GM18508 (cell line): Measurements from ENCODE around the gene CAVIN2.
"Not testable (repeated sequence)": the region's sequence is repeated elsewhere in the genome, so short reads cannot be mapped to it uniquely, and the experiment has no call there.

Source experiments
- ATAC-seq: cut with Tn5 transposase; IDR thresholded peaks from one replicate; pipeline ENCODE4 v1.9.1; 2021; ENCODE audit warnings: moderate number of reproducible peaks; ENCODE audit not compliant: insufficient read depth, unreplicated experiment

The CAVIN2 gene

GRCh38 chr2:191803007-191803406, 43.9 kb downstream of the CAVIN2 start:
- no peak for ATAC-seq

GRCh38 chr2:191802180-191802579, 44.7 kb downstream of the CAVIN2 start:
- no peak for ATAC-seq

GRCh38 chr2:191800874-191801273, 46.0 kb downstream of the CAVIN2 start:
- ATAC-seq = no peak

DNA sequence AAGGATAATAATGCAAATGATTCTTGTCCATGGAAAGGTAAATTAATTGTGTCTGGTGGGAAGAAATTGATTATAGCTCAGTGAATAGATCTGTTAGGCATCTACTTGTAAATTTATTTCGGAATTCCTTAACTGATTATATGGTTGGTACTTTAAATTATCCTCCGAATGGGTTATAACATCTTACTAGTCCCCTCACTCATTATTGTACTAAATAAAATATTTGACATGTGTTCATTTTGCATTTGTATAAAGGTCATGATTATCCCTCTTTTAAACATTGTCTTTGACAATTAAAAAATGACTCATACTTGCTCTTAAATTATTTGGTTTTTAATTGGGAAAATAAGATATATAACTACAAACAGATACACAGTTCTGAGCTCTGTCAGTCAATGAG, 47.4 kb downstream of the CAVIN2 start:
- no peak for ATAC-seq

DNA sequence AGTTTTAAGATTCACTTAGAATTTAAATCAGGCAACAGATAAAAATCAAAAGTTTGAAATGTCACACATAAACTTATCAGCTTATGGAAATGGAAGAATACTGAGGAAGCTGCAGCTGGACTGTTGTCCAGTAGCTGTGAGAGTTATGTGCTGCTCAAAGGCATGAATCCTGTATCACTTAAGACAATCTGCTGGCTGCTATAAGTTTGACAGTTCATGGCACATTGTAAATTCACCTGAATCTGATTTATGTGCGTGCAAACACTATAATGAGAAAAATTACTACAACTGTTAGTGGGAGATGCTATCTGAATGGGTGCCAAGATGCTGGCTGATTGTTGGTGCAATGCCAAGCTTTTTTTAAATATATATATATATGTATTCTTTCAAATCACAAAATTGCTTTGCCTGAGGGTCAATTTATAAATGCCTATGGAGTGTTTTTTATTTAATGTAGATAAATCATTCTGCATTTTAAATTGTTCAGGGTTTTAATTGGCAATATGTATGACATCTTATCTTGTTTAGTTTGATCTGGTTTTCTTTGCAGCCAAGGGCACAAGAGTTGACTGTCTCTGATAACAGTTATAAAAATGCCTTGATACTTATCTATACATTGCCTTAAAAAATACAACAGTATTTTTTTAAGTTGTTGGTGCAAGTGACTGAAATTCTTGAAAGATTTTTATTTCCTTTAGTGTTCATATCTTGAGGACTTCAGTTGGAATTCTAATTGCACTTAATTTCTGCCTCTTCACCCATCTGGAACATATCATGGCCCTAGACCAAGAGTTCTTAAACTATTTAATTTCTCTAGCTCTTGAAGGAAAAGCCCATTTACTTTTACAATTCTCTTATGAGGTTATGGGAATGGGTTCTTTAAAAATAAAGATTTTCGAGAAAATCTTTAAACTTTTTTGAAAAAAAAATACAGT, 48.7 kb downstream of the CAVIN2 start:
- ATAC-seq = no peak

GRCh38 chr2:191797500-191797899, 49.4 kb downstream of the CAVIN2 start:
- no peak for ATAC-seq

GRCh38 chr2:191795715-191796114, 51.2 kb downstream of the CAVIN2 start:
- ATAC-seq = no peak

DNA sequence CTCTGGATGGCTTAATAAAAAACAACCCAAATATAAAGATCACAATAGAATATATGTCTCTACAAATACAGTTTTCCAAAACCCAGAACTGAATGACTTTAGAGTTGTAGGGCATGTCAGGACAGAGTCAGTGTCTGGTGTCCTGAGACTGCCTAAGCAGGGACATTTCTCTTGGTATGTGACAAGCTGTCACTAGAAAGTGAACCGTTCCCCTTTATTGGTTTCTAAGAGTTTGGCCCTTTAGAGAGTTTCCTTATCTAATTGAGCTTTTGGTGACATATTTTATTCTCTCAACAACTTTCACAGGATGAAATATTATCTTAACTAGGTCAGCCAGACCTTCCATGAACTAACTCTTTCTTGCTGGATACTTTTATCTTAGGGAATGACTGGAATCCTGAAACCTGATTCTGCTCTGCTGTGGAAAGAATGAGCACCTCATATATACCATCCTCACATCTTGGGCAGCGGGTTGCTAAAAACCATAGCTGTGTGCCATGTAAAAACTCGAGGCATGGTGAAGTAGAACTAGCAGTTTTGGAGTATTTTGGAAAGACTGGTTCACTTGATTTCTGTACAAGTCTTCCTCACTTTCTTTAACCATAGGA, 54.8 kb downstream of the CAVIN2 start:
- no peak for ATAC-seq

DNA sequence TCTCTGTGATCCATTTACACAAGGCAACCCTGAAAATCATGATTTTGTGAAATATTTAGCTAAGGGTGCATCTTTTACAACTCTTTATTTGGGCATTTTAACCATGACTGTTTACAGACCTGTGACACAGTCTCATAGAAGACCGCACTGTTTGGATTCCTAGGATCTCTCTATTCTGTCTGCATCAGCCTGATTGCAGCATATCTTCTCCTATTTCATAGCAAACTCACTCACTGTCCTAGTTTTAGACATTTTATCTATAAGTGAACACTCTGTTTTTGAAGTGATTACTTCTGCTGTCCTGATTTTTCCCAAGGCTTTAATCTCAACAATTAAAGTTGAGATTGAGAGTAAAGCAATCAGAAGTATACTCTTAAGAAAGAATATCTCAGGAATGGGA, 56.2 kb downstream of the CAVIN2 start:
- no peak for ATAC-seq

DNA sequence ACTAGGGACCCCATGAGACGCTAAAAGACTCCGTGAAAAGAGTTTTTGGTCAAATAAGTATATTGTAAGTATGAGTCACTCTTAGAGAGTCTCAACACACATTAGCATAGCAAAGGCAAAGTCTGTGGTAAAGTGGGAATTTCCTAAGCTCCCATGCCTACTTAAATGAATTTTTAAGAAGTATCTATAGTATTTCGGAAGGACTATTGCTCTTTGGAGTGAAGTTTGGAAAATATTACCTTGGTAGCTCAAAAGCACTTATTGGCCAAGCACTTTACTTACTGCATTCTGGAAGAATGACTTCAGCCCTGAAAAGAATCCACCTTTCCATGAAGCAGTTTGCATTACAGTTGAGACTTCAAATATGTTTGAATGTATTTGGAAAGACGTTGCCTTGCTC, 57.1 kb downstream of the CAVIN2 start:
- ATAC-seq = no peak

GRCh38 chr2:191786694-191787093, 60.2 kb downstream of the CAVIN2 start:
- ATAC-seq = no peak

- ATAC-seq = not testable (repeated sequence)
Measured at GRCh38 chr2:191785651-191786050, 61.2 kb downstream of the CAVIN2 start.
